ENCODE data around the gene PDE10A. TPM values are rescaled to one million over a fixed set of nuclear protein-coding genes. Genes with fewer than 3 reads are reported as not detected.
"Not testable (repeated sequence)": the region's sequence is repeated elsewhere in the genome, so short reads cannot be mapped to it uniquely, and the experiment has no call there.

PDE10A gene
- polyA plus RNA-seq, 1 donor from 2014 or later, result not detected

- not testable (repeated sequence) for H3K27me3 Mint-ChIP-seq, H3K4me3 Mint-ChIP-seq, H3K9me3 Mint-ChIP-seq, H3K36me3 Mint-ChIP-seq, H3K27ac Mint-ChIP-seq, H3K4me1 Mint-ChIP-seq
These were observed 162.7 kb downstream of the PDE10A start for GRCh38 chr6:165500214-165500907.

GRCh38 chr6:165497472-165497871 is 165.6 kb downstream of the PDE10A start:
- no peaks in the 10 kb centered on the region for H3K4me1 Mint-ChIP-seq

GRCh38 chr6:165488624-165489295 is 174.3 kb downstream of the PDE10A start:
- no peak overlapping the region for H3K27ac Mint-ChIP-seq
- no peak overlapping the region for H3K4me3 Mint-ChIP-seq
- no peaks in the 10 kb centered on the region for H3K27me3 Mint-ChIP-seq
- H3K9me3 Mint-ChIP-seq, result peaks cover 0 to 6% (median 4%) of the 10 kb centered on the region in 3 donors
- H3K36me3 Mint-ChIP-seq, result peaks cover 2% of the 10 kb centered on the region
- H3K4me1 Mint-ChIP-seq, result no peaks in the 10 kb centered on the region

More at GRCh38 chr6:165497472-165497871, 165.6 kb downstream of the PDE10A start:
- Mint-ChIP-seq H3K4me3 (no peak overlapping the region), H3K36me3 (no peaks in the 10 kb centered on the region), H3K9me3 (peaks cover 0 to 10% (median 7%) of the 10 kb centered on the region in 3 donors), H3K27ac (no peak overlapping the region), H3K27me3 (no peaks in the 10 kb centered on the region)

- Mint-ChIP-seq H3K36me3 (peaks cover 2% of the 10 kb centered on the region), H3K27me3 (no peaks in the 10 kb centered on the region), H3K27ac (no peak overlapping the region), H3K9me3 (peaks cover 0 to 6% (median 0%) of the 10 kb centered on the region in 3 donors), H3K4me1 (no peaks in the 10 kb centered on the region), H3K4me3 (no peak overlapping the region)
These were observed 175.1 kb downstream of the PDE10A start for GRCh38 chr6:165487950-165488349.

- Mint-ChIP-seq H3K9me3 (peaks cover 0 to 6% (median 0%) of the 10 kb centered on the region in 3 donors), H3K4me1 (no peaks in the 10 kb centered on the region), H3K36me3 (peaks cover 2% of the 10 kb centered on the region), H3K27ac (no peak overlapping the region), H3K4me3 (no peak overlapping the region), H3K27me3 (no peaks in the 10 kb centered on the region)
These were observed 175.7 kb downstream of the PDE10A start for GRCh38 chr6:165487347-165487746.

- no peaks in the 10 kb centered on the region for H3K4me1 Mint-ChIP-seq
- H3K4me3 Mint-ChIP-seq, result no peak overlapping the region
- H3K27me3 Mint-ChIP-seq, result no peaks in the 10 kb centered on the region
- no peak overlapping the region for H3K27ac Mint-ChIP-seq
- no peaks in the 10 kb centered on the region for H3K36me3 Mint-ChIP-seq
- peaks cover 0 to 6% (median 0%) of the 10 kb centered on the region in 3 donors for H3K9me3 Mint-ChIP-seq
These were observed 176.6 kb downstream of the PDE10A start for GRCh38 chr6:165486183-165487137.

GRCh38 chr6:165484178-165484889 is 178.7 kb downstream of the PDE10A start:
- H3K27me3 Mint-ChIP-seq, result no peaks in the 10 kb centered on the region
- H3K27ac Mint-ChIP-seq, result no peak overlapping the region
- H3K36me3 Mint-ChIP-seq, result no peaks in the 10 kb centered on the region
- no peaks in the 10 kb centered on the region for H3K4me1 Mint-ChIP-seq
- H3K9me3 Mint-ChIP-seq, result peaks cover 0 to 4% (median 0%) of the 10 kb centered on the region in 3 donors
- H3K4me3 Mint-ChIP-seq, result no peak overlapping the region

- Mint-ChIP-seq H3K4me1 (no peaks in the 10 kb centered on the region), H3K27me3 (no peaks in the 10 kb centered on the region), H3K27ac (no peak overlapping the region)
These were observed 181.1 kb downstream of the PDE10A start for GRCh38 chr6:165481921-165482320.

GRCh38 chr6:165480916-165481315 is 182.1 kb downstream of the PDE10A start:
- Mint-ChIP-seq H3K9me3 (peaks cover 0 to 2% (median 0%) of the 10 kb centered on the region in 3 donors), H3K4me3 (no peak overlapping the region), H3K27ac (no peak overlapping the region), H3K4me1 (no peaks in the 10 kb centered on the region), H3K27me3 (no peaks in the 10 kb centered on the region), H3K36me3 (no peaks in the 10 kb centered on the region)

More at GRCh38 chr6:165481921-165482320, 181.1 kb downstream of the PDE10A start:
- Mint-ChIP-seq H3K4me3 (no peak overlapping the region), H3K36me3 (no peaks in the 10 kb centered on the region), H3K9me3 (peaks cover 0 to 4% (median 0%) of the 10 kb centered on the region in 3 donors)

- H3K9me3 Mint-ChIP-seq, result peaks cover 0 to 3% (median 0%) of the 10 kb centered on the region in 3 donors
- H3K27ac Mint-ChIP-seq, result no peak overlapping the region
- H3K36me3 Mint-ChIP-seq, result no peaks in the 10 kb centered on the region
- no peaks in the 10 kb centered on the region for H3K27me3 Mint-ChIP-seq
- H3K4me1 Mint-ChIP-seq, result no peaks in the 10 kb centered on the region
- no peak overlapping the region for H3K4me3 Mint-ChIP-seq
These were observed 184.5 kb downstream of the PDE10A start for GRCh38 chr6:165478581-165478980.

- Mint-ChIP-seq H3K4me3 (no peak overlapping the region), H3K27ac (no peak overlapping the region), H3K27me3 (no peaks in the 10 kb centered on the region)
These were observed 193.6 kb downstream of the PDE10A start for GRCh38 chr6:165469483-165469882.

GRCh38 chr6:165468340-165469235 is 194.5 kb downstream of the PDE10A start:
- Mint-ChIP-seq H3K9me3 (peaks cover 1 to 17% (median 10%) of the 10 kb centered on the region in 3 donors), H3K4me3 (no peak overlapping the region), H3K27me3 (no peaks in the 10 kb centered on the region), H3K4me1 (no peaks in the 10 kb centered on the region), H3K27ac (no peak overlapping the region), H3K36me3 (no peaks in the 10 kb centered on the region)

More at GRCh38 chr6:165469483-165469882, 193.6 kb downstream of the PDE10A start:
- Mint-ChIP-seq H3K9me3 (peaks cover 1 to 11% (median 2%) of the 10 kb centered on the region in 3 donors), H3K4me1 (no peaks in the 10 kb centered on the region), H3K36me3 (no peaks in the 10 kb centered on the region)

- H3K4me1 Mint-ChIP-seq, H3K27me3 Mint-ChIP-seq, H3K27ac Mint-ChIP-seq, H3K36me3 Mint-ChIP-seq, H3K4me3 Mint-ChIP-seq: not testable (repeated sequence)
- peaks cover 9 to 28% (median 15%) of the 10 kb centered on the region in 3 donors for H3K9me3 Mint-ChIP-seq
These were observed 199.5 kb downstream of the PDE10A start for GRCh38 chr6:165463499-165463898.
